ENCODE measurements around the gene GSDME.

- TF ChIP-seq, protein P1, sequence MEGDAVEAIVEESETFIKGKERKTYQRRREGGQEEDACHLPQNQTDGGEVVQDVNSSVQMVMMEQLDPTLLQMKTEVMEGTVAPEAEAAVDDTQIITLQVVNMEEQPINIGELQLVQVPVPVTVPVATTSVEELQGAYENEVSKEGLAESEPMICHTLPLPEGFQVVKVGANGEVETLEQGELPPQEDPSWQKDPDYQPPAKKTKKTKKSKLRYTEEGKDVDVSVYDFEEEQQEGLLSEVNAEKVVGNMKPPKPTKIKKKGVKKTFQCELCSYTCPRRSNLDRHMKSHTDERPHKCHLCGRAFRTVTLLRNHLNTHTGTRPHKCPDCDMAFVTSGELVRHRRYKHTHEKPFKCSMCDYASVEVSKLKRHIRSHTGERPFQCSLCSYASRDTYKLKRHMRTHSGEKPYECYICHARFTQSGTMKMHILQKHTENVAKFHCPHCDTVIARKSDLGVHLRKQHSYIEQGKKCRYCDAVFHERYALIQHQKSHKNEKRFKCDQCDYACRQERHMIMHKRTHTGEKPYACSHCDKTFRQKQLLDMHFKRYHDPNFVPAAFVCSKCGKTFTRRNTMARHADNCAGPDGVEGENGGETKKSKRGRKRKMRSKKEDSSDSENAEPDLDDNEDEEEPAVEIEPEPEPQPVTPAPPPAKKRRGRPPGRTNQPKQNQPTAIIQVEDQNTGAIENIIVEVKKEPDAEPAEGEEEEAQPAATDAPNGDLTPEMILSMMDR (IDR thresholded peaks at IDR 0.05) = no peak
- no peak for TF ChIP-seq POLR2A (IDR thresholded peaks at IDR 0.05)
Measured at GRCh38 chr7:24724451-24725190, 32.6 kb downstream of the GSDME start.
